ENCODE data around the gene CCDC185.

GRCh38 chr1:223422911-223423310 lies 29.7 kb downstream of the CCDC185 start:
- TF ChIP-seq TAF1 (IDR thresholded peaks at IDR 0.05; ENCODE audit: low read depth) (no peak), CREB1 (IDR thresholded peaks at IDR 0.05; ENCODE audit: low read depth) (no peak), YY1 (IDR thresholded peaks at IDR 0.05; ENCODE audit: low read depth) (no peak)
